OCI-LY7 (cell line): Measurements from ENCODE around the gene WLS. TPM values are rescaled to one million over a fixed set of nuclear protein-coding genes. Genes with fewer than 3 reads are reported as not detected.

ENCODE experiments used
- BruUV-seq: library from RNA; stranded (reverse); fragments of 400-500 nt; replicated peaks from 2 replicates; lab custom pipeline; 2021; lab: Mats Ljungman, UMichigan
- CTCF ChIA-PET: fragments of 300-600 bp; sonication (Branson Sonifier 250); formaldehyde crosslinking; loops from one replicate; lab custom pipeline; 2022; ENCODE audit warnings: antibody characterized with exemption; ENCODE audit not compliant: unreplicated experiment; lab: Charles Lee
- POLR2A ChIA-PET: fragments of 300-600 bp; sonication (Branson Sonifier 250); formaldehyde crosslinking; loops from one replicate; lab custom pipeline; 2022; ENCODE audit warnings: antibody characterized with exemption; lab: Charles Lee
- DNase-seq: peaks from one replicate; pipeline ENCODE4 v3.0.0-alpha.2; 2015; ENCODE audit warnings: low spot score
- H2AFZ ChIP-seq: fragments of 200-600 bp; sonication (generic), shearing (Covaris generic); 2 replicates; pipeline ENCODE4 v1.6.1; 2014; ENCODE audit warnings: mild to moderate bottlenecking, antibody characterized with exemption, low read length, moderate library complexity
- H3K27ac ChIP-seq: fragments of 200-600 bp; sonication (generic); 2 replicates; pipeline ENCODE4 v1.5.1; 2014; ENCODE audit warnings: mixed run types, low read depth, mild to moderate bottlenecking, moderate library complexity, low read length, inconsistent platforms; ENCODE audit not compliant: poor library complexity, severe bottlenecking
- H3K36me3 ChIP-seq: fragments of 200-600 bp; sonication (generic); 2 replicates; pipeline ENCODE4 v1.6.1; 2014; ENCODE audit warnings: mild to moderate bottlenecking, antibody characterized with exemption, low read length, moderate library complexity, mixed read lengths; ENCODE audit not compliant: insufficient read depth
- H3K4me1 ChIP-seq: fragments of 200-600 bp; sonication (generic); 2 replicates; pipeline ENCODE4 v1.5.1; 2014; ENCODE audit warnings: mild to moderate bottlenecking, low read length; ENCODE audit not compliant: insufficient read depth, poor library complexity, severe bottlenecking
- H3K4me2 ChIP-seq: fragments of 200-600 bp; sonication (generic); 2 replicates; pipeline ENCODE4 v1.6.1; 2014; ENCODE audit warnings: mild to moderate bottlenecking, low read length
- H3K4me3 ChIP-seq: fragments of 200-600 bp; sonication (generic); 2 replicates; pipeline ENCODE4 v1.5.1; 2014; ENCODE audit warnings: mild to moderate bottlenecking, low read depth, low read length; ENCODE audit not compliant: poor library complexity, severe bottlenecking
- H3K79me2 ChIP-seq: fragments of 200-600 bp; sonication (generic); 2 replicates; pipeline ENCODE4 v1.6.1; 2016; ENCODE audit warnings: low read depth, mild to moderate bottlenecking, low read length, moderate library complexity, mixed read lengths; ENCODE audit not compliant: insufficient read depth
- H3K9me2 ChIP-seq: fragments of 200-600 bp; sonication (generic); 2 replicates; pipeline ENCODE4 v1.6.1; 2016; ENCODE audit warnings: mild to moderate bottlenecking, low read length, mixed read lengths; ENCODE audit not compliant: insufficient read depth
- H3K9me3 ChIP-seq: fragments of 200-600 bp; sonication (generic); 2 replicates; pipeline ENCODE4 v1.6.1; 2014; ENCODE audit warnings: mild to moderate bottlenecking, mixed run types, low read length, mixed read lengths
- H4K20me1 ChIP-seq: fragments of 200-600 bp; sonication (generic); 2 replicates; pipeline ENCODE4 v1.6.1; 2014; ENCODE audit warnings: mild to moderate bottlenecking, antibody characterized with exemption, low read length, moderate library complexity, mixed read lengths; ENCODE audit not compliant: insufficient read depth
- EZH2phosphoT487 ChIP-seq: fragments of 200-600 bp; sonication (generic); IDR thresholded peaks from 2 replicates; pipeline ENCODE4 v1.6.1; 2018; ENCODE audit warnings: low read depth, borderline replicate concordance, mild to moderate bottlenecking, mixed run types, antibody characterized with exemption, low read length, moderate library complexity, mixed read lengths
- intact Hi-C: fragments of 100-400 bp; cut with micrococcal nuclease; formaldehyde crosslinking; loops from one replicate; pipeline ENCODE4 v1.10.0; 2022; ENCODE audit not compliant: unreplicated experiment
- total RNA-seq, 2 experiments: library from RNA; depleted of rRNA in 1 of 2; stranded (reverse); fragments of >200 nt in 1 of 2; shearing (Covaris generic) in 1 of 2; gene quantifications; 2 replicates each; pipeline ENCODE4 v1.2.3, GENCODE V29; 2014 to 2022
- TF ChIP-seq, protein P1 (sequence below): fragments of 200-600 bp; sonication (generic); conservative IDR thresholded peaks from 2 replicates; pipeline ENCODE4 v1.5.1; 2014; ENCODE audit warnings: mild to moderate bottlenecking, antibody characterized with exemption, low read length, moderate library complexity, mixed read lengths

WLS gene
- total RNA-seq, 2 experiments from 2014 or later: not detected

DNA sequence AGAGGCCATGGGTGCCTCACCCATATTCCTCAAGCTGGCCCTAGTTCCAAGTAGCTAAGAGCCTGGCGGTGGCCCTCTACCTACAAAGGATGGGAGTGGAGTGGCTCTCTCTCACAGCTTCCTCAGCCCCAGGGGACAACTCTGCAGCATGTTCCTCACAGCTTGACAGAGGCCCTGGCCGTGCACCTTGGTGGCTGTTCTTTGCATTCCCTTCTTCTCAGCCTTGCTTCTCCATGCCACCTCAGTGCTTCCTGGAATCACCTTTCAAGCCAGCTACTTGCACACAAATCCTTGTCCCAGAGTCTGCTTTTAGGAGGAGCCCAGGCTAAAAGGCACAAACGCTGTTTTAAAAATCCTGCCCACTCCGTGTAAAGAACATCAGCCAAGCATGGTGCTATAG lies 112.9 kb downstream of the WLS start:
- no peaks in the 10 kb centered on the region for H3K9me3 ChIP-seq
- no TSS peak for BruUV-seq
- H3K4me3 ChIP-seq: no peak overlapping the region
- no peaks in the 10 kb centered on the region for H3K79me2 ChIP-seq
- H3K4me2 ChIP-seq: no peak overlapping the region
- no peak for DNase-seq
- H3K27ac ChIP-seq: no peak overlapping the region
- H3K9me2 ChIP-seq: no peaks in the 10 kb centered on the region
- no peaks in the 10 kb centered on the region for H4K20me1 ChIP-seq
- no peak overlapping the region for H2AFZ ChIP-seq
- ChIA-PET POLR2A (interaction anchor here (0.6 kb wide), 1 partner anchor 33 kb away, joined by 3 read pairs; no protein-coding TSS in a partner anchor), CTCF (interaction anchor here (1.8 kb wide), 1 partner anchor 223 kb away, joined by 10 read pairs; no protein-coding TSS in a partner anchor)
- H3K36me3 ChIP-seq: no peaks in the 10 kb centered on the region
- no peak for TF ChIP-seq EZH2phosphoT487
- TF ChIP-seq, protein P1, sequence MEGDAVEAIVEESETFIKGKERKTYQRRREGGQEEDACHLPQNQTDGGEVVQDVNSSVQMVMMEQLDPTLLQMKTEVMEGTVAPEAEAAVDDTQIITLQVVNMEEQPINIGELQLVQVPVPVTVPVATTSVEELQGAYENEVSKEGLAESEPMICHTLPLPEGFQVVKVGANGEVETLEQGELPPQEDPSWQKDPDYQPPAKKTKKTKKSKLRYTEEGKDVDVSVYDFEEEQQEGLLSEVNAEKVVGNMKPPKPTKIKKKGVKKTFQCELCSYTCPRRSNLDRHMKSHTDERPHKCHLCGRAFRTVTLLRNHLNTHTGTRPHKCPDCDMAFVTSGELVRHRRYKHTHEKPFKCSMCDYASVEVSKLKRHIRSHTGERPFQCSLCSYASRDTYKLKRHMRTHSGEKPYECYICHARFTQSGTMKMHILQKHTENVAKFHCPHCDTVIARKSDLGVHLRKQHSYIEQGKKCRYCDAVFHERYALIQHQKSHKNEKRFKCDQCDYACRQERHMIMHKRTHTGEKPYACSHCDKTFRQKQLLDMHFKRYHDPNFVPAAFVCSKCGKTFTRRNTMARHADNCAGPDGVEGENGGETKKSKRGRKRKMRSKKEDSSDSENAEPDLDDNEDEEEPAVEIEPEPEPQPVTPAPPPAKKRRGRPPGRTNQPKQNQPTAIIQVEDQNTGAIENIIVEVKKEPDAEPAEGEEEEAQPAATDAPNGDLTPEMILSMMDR: no peak
- intact Hi-C loops: loop anchor here (5.0 kb wide), 1 partner anchor 352 kb away; no protein-coding TSS in a partner anchor
- no peaks in the 10 kb centered on the region for H3K4me1 ChIP-seq

DNA sequence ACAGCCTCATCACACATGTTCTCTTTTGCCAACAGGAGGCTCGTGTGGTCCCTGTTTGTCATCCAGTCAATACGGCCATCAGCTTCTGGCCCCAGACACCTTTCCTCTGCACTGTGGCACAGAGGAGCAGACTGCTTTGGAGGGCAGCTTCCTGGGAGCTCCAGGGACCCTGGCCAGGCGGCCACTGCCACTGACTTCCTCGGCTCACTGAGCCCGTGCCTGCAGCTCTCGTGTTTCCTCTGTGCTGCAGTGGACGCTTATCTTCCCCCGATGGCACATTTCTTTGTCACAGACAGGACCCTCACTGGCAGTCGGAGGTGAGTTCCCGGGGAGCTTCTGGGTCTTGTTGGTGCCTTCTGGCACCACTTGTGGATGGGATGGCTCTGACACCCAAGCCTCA lies 114.9 kb downstream of the WLS start:
- CTCF ChIA-PET: interaction anchor here (0.6 to 1.3 kb wide), 2 partner anchors 324 to 326 kb away, joined by 3 to 6 read pairs; no protein-coding TSS in a partner anchor
- Histone ChIP-seq H3K4me2 (no peak overlapping the region), H3K27ac (no peak overlapping the region), H4K20me1 (no peaks in the 10 kb centered on the region), H3K9me2 (no peaks in the 10 kb centered on the region), H3K36me3 (no peaks in the 10 kb centered on the region), H3K4me1 (no peaks in the 10 kb centered on the region), H3K9me3 (no peaks in the 10 kb centered on the region), H2AFZ (no peak overlapping the region; the same call in 1 of the 2 replicates), H3K79me2 (no peaks in the 10 kb centered on the region), H3K4me3 (no peak overlapping the region)
- no peak for DNase-seq
- no TSS peak for BruUV-seq
- TF ChIP-seq, protein P1: no peak
- no peak for TF ChIP-seq EZH2phosphoT487
- POLR2A ChIA-PET: interaction anchor here (1.1 to 1.6 kb wide), 3 partner anchors 16 to 325 kb away, joined by 3 to 6 read pairs (median 6); no protein-coding TSS in a partner anchor
- intact Hi-C loops: loop anchor here (2.0 to 5.0 kb wide), 3 partner anchors 325 to 1619 kb away; no protein-coding TSS in a partner anchor

DNA sequence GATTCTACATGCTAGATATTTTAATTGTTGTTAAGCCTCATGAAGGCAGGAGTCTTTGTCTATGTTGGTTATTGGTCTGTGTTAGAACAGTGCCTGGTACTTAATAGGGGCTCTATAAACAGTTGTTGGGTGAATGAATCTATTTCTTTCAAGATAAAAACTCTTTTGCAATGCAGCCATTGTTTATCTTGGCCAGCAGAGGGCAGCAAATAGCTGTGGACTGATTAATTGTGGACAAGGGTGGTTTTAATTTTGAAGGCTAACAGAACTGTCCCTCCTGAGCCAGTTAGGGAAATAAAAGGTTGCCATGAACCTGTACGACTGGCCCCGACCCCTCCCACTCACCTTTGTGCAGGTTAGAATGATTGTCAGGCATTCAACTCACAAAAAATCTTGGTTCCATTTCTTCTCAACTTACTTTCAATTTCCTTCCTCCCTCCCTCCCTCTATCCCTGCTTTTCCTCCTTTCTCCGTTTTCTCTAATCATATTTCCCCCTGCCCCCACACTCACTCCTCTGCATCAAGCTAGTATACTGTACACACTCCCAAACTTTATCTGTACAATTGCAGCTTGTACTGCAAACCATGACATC lies 115.6 kb downstream of the WLS start:
- Histone ChIP-seq H3K4me1 (no peaks in the 10 kb centered on the region), H4K20me1 (no peaks in the 10 kb centered on the region), H3K79me2 (no peaks in the 10 kb centered on the region), H3K4me2 (0 out of 2 replicates have a peak overlapping the region, but pooled peaks have one; percentile 20), H3K9me2 (no peaks in the 10 kb centered on the region), H3K27ac (no peak overlapping the region), H2AFZ (peak overlapping the region; percentile 40; the same call in 1 of the 2 replicates), H3K36me3 (no peaks in the 10 kb centered on the region), H3K4me3 (no peak overlapping the region), H3K9me3 (no peaks in the 10 kb centered on the region)
- intact Hi-C loops: loop anchor here (1.0 to 5.0 kb wide), 4 partner anchors 226 to 1620 kb away; no protein-coding TSS in a partner anchor
- BruUV-seq: no TSS peak
- DNase-seq: peak; percentile 57
- ChIA-PET CTCF (interaction anchor here (0.5 to 1.3 kb wide), 3 partner anchors 325 to 347 kb away, joined by 3 to 6 read pairs (median 3); no protein-coding TSS in a partner anchor), POLR2A (interaction anchor here (1.5 to 1.6 kb wide), 2 partner anchors 17 to 326 kb away, joined by 6 read pairs; no protein-coding TSS in a partner anchor)
- TF ChIP-seq, protein P1: peak; percentile 94
- no peak for TF ChIP-seq EZH2phosphoT487
